Neutrophil (primary cell): Measurements from ENCODE around the gene SCRN1.

Experiments used
- H3K27ac ChIP-seq: fragments of 200-600 bp; sonication (generic); 2 replicates; pipeline ENCODE4 v1.5.1; 2016; ENCODE audit warnings: mild to moderate bottlenecking, moderate library complexity
- H3K27me3 ChIP-seq: fragments of 200-600 bp; sonication (generic); 2 replicates; pipeline ENCODE4 v1.6.0; 2016; ENCODE audit warnings: mild to moderate bottlenecking
- H3K36me3 ChIP-seq: fragments of 200-600 bp; sonication (generic); 2 replicates; pipeline ENCODE4 v1.5.1; 2017
- H3K4me1 ChIP-seq, 2 experiments: fragments of 200-600 bp in 1 of 2; sonication (generic) in 1 of 2; 1 replicate in 1 of 2; 2 replicates in 1 of 2; pipeline versions ENCODE4 v1.5.1 to v1.6.1; 2013 to 2016; ENCODE audit warnings: low read depth in 1 of 2, low read length in 1 of 2, mild to moderate bottlenecking in 1 of 2, moderate library complexity in 1 of 2; ENCODE audit not compliant: control insufficient read depth in 1 of 2, insufficient read depth in 1 of 2
- H3K4me3 ChIP-seq, 2 experiments: fragments of 200-600 bp in 1 of 2; sonication (generic) in 1 of 2; 1 replicate in 1 of 2; 2 replicates in 1 of 2; pipeline ENCODE4 v1.5.1; 2013 to 2016; ENCODE audit warnings: low read depth in 1 of 2, low read length in 1 of 2, mild to moderate bottlenecking in 1 of 2, moderate library complexity in 1 of 2
- H3K9me3 ChIP-seq: fragments of 200-600 bp; sonication (generic); 2 replicates; pipeline ENCODE4 v1.5.1; 2016
- CTCF ChIP-seq: fragments of 200-600 bp; sonication (generic); IDR thresholded peaks from 2 replicates; pipeline ENCODE4 v1.5.1; 2016; ENCODE audit warnings: antibody characterized with exemption

The SCRN1 gene

GRCh38 chr7:29900745-29901144 is 88.9 kb downstream of the SCRN1 start:
- TF ChIP-seq CTCF, result no peak
- H3K4me1 ChIP-seq, result no peaks in the 10 kb centered on the region
- no peaks in the 10 kb centered on the region for H3K36me3 ChIP-seq
- no peak overlapping the region for H3K27ac ChIP-seq
- H3K27me3 ChIP-seq, result no peaks in the 10 kb centered on the region
- no peaks in the 10 kb centered on the region for H3K9me3 ChIP-seq
- no peak overlapping the region for H3K4me3 ChIP-seq

GRCh38 chr7:29898301-29898700 is 91.3 kb downstream of the SCRN1 start:
- no peak overlapping the region for H3K27ac ChIP-seq
- no peak for TF ChIP-seq CTCF
- H3K9me3 ChIP-seq, result no peaks in the 10 kb centered on the region
- H3K4me3 ChIP-seq, result no peak overlapping the region
- no peaks in the 10 kb centered on the region for H3K27me3 ChIP-seq
- no peaks in the 10 kb centered on the region for H3K36me3 ChIP-seq
- no peaks in the 10 kb centered on the region for H3K4me1 ChIP-seq

GRCh38 chr7:29896685-29897411 is 92.8 kb downstream of the SCRN1 start:
- no peak overlapping the region for H3K4me3 ChIP-seq
- no peak overlapping the region for H3K27ac ChIP-seq
- H3K4me1 ChIP-seq, result no peaks in the 10 kb centered on the region
- H3K27me3 ChIP-seq, result no peaks in the 10 kb centered on the region
- no peak for TF ChIP-seq CTCF
- no peaks in the 10 kb centered on the region for H3K9me3 ChIP-seq
- H3K36me3 ChIP-seq, result no peaks in the 10 kb centered on the region

GRCh38 chr7:29895559-29895958 is 94.0 kb downstream of the SCRN1 start:
- Histone ChIP-seq H3K4me3 (no peak overlapping the region), H3K36me3 (no peaks in the 10 kb centered on the region), H3K27ac (no peak overlapping the region), H3K27me3 (no peaks in the 10 kb centered on the region), H3K4me1 (no peaks in the 10 kb centered on the region), H3K9me3 (no peaks in the 10 kb centered on the region)
- no peak for TF ChIP-seq CTCF

- no peaks in the 10 kb centered on the region for H3K27me3 ChIP-seq
- no peaks in the 10 kb centered on the region for H3K4me1 ChIP-seq
- no peaks in the 10 kb centered on the region for H3K9me3 ChIP-seq
- H3K4me3 ChIP-seq, result no peak overlapping the region
- no peaks in the 10 kb centered on the region for H3K36me3 ChIP-seq
- no peak overlapping the region for H3K27ac ChIP-seq
- TF ChIP-seq CTCF, result no peak
Observed at GRCh38 chr7:29894256-29894655, 95.3 kb downstream of the SCRN1 start.
